Ovary (tissue), 3 donors: ENCODE data around the gene PPP1R9A.

ENCODE experiments used
- CTCF ChIP-seq, 3 donors: fragments of 450-650 bp in 2 of 3; fragments of 200-600 bp in 1 of 3; IDR thresholded peaks; one replicate each; pipeline versions ENCODE4 v1.5.1 to v1.8.0; 2016 to 2022; ENCODE audit warnings: antibody characterized with exemption in 3 of 3, mild to moderate bottlenecking in 1 of 3
- EP300 ChIP-seq: sonication (generic); formaldehyde crosslinking; IDR thresholded peaks from one replicate; pipeline ENCODE4 v1.6.1; 2017; ENCODE audit warnings: antibody characterized with exemption
- POLR2A ChIP-seq: fragments of 450-650 bp; IDR thresholded peaks from one replicate; pipeline ENCODE4 v1.6.1; 2017; ENCODE audit warnings: antibody characterized with exemption, mild to moderate bottlenecking, moderate library complexity
- donor health status: DM: no; HTN: no; CAD: no.

GRCh38 chr7:95126053-95126709 lies 218.8 kb downstream of the PPP1R9A start:
- TF ChIP-seq CTCF (IDR thresholded peaks at IDR 0.05) (no peak), EP300 (no peak), POLR2A (no peak)
